ENCODE data around the gene TRIM52. TPM values are rescaled to one million over a fixed set of nuclear protein-coding genes. Genes with fewer than 3 reads are reported as not detected.

Gene TRIM52
- total and polyA plus RNA-seq, 10 of the 15 experiments (the other 5 are each of a cell fraction or from before 2014, with no cell fraction given) = 1.4 to 24.3 (median 8.1) TPM

GRCh38 chr5:181221105-181221791 lies 39.7 kb downstream of the TRIM52 start (continued):
- TF ChIP-seq, protein P1, sequence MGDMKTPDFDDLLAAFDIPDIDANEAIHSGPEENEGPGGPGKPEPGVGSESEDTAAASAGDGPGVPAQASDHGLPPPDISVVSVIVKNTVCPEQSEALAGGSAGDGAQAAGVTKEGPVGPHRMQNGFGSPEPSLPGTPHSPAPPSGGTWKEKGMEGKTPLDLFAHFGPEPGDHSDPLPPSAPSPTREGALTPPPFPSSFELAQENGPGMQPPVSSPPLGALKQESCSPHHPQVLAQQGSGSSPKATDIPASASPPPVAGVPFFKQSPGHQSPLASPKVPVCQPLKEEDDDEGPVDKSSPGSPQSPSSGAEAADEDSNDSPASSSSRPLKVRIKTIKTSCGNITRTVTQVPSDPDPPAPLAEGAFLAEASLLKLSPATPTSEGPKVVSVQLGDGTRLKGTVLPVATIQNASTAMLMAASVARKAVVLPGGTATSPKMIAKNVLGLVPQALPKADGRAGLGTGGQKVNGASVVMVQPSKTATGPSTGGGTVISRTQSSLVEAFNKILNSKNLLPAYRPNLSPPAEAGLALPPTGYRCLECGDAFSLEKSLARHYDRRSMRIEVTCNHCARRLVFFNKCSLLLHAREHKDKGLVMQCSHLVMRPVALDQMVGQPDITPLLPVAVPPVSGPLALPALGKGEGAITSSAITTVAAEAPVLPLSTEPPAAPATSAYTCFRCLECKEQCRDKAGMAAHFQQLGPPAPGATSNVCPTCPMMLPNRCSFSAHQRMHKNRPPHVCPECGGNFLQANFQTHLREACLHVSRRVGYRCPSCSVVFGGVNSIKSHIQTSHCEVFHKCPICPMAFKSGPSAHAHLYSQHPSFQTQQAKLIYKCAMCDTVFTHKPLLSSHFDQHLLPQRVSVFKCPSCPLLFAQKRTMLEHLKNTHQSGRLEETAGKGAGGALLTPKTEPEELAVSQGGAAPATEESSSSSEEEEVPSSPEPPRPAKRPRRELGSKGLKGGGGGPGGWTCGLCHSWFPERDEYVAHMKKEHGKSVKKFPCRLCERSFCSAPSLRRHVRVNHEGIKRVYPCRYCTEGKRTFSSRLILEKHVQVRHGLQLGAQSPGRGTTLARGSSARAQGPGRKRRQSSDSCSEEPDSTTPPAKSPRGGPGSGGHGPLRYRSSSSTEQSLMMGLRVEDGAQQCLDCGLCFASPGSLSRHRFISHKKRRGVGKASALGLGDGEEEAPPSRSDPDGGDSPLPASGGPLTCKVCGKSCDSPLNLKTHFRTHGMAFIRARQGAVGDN (IDR thresholded peaks at IDR 0.05) = no peak
- no peak for TF ChIP-seq CREM (IDR thresholded peaks at IDR 0.05; ENCODE audit: low read depth)
- TF ChIP-seq BMI1 (IDR thresholded peaks at IDR 0.05; ENCODE audit: borderline replicate concordance) = no peak
- no peak for TF ChIP-seq RFX5 (IDR thresholded peaks at IDR 0.05; ENCODE audit: low read depth, low read length)
- TF ChIP-seq RBBP5 (conservative IDR thresholded peaks at IDR 0.05) = no peak
- no peak for TF ChIP-seq MXI1 (IDR thresholded peaks at IDR 0.05; ENCODE audit: low read depth, low read length)
- 0 out of 2 replicates have a peak, but pooled peaks have one; percentile 32 for TF ChIP-seq LARP7 (IDR thresholded peaks at IDR 0.05)
- no peak for TF ChIP-seq TBL1XR1 (IDR thresholded peaks at IDR 0.05; ENCODE audit: low read depth, low read length)
- TF ChIP-seq, protein P2, sequence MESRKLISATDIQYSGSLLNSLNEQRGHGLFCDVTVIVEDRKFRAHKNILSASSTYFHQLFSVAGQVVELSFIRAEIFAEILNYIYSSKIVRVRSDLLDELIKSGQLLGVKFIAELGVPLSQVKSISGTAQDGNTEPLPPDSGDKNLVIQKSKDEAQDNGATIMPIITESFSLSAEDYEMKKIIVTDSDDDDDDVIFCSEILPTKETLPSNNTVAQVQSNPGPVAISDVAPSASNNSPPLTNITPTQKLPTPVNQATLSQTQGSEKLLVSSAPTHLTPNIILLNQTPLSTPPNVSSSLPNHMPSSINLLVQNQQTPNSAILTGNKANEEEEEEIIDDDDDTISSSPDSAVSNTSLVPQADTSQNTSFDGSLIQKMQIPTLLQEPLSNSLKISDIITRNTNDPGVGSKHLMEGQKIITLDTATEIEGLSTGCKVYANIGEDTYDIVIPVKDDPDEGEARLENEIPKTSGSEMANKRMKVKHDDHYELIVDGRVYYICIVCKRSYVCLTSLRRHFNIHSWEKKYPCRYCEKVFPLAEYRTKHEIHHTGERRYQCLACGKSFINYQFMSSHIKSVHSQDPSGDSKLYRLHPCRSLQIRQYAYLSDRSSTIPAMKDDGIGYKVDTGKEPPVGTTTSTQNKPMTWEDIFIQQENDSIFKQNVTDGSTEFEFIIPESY (IDR thresholded peaks at IDR 0.05) = 0 out of 2 replicates have a peak, but pooled peaks have one; percentile 15
- TF ChIP-seq IKZF2 (IDR thresholded peaks at IDR 0.05) = no peak

Data from GM12878 (cell line).